CD8-positive, alpha-beta memory T cell (primary cell): ENCODE data around the gene FAM228A. TPM values are rescaled to one million over a fixed set of nuclear protein-coding genes. Genes with fewer than 3 reads are reported as not detected.

Experiments used
- CTCF ChIA-PET: fragments of 350-600 bp; sonication (Branson Sonifier 250); formaldehyde crosslinking; loops from one replicate; lab custom pipeline; 2021; ENCODE audit warnings: antibody characterized with exemption; lab: Charles Lee
- POLR2A ChIA-PET: fragments of 350-600 bp; sonication (Branson Sonifier 250); formaldehyde crosslinking; loops from one replicate; lab custom pipeline; 2021; ENCODE audit warnings: antibody characterized with exemption; lab: Charles Lee
- DNase-seq, 5 donors: peaks; one replicate each; pipeline versions ENCODE4 v3.0.0 to v3.0.0-alpha.2; 2020 to 2022; ENCODE audit warnings: mixed read lengths in 1 of 5
- H3K27ac ChIP-seq: one replicate; pipeline ENCODE4 v1.7.0; 2013; ENCODE audit warnings: low read depth, mild to moderate bottlenecking, low read length, moderate library complexity
- H3K27me3 ChIP-seq: 2 replicates; pipeline ENCODE4 v1.7.0; 2013; ENCODE audit warnings: low read length, mild to moderate bottlenecking; ENCODE audit not compliant: insufficient read depth, poor library complexity, severe bottlenecking
- H3K36me3 ChIP-seq: 2 replicates; pipeline ENCODE4 v1.7.0; 2013; ENCODE audit warnings: mild to moderate bottlenecking, low read length, moderate library complexity; ENCODE audit not compliant: insufficient read depth
- H3K4me1 ChIP-seq: 2 replicates; pipeline ENCODE4 v1.7.0; 2013; ENCODE audit warnings: mild to moderate bottlenecking, low read length, moderate library complexity; ENCODE audit not compliant: insufficient read depth
- H3K4me3 ChIP-seq: 2 replicates; pipeline ENCODE4 v1.7.0; 2013; ENCODE audit warnings: mild to moderate bottlenecking, low read length
- H3K9me3 ChIP-seq: 2 replicates; pipeline ENCODE4 v1.7.0; 2013; ENCODE audit warnings: mild to moderate bottlenecking, low read length
- H3K27ac Mint-ChIP-seq, 8 donors: one replicate each; pipeline ENCODE4 v1.8.0; 2020 to 2021; ENCODE audit warnings: mixed read lengths in 8 of 8, mild to moderate bottlenecking in 6 of 8, inconsistent platforms in 3 of 8, moderate library complexity in 3 of 8
- H3K27me3 Mint-ChIP-seq, 2 donors: one replicate each; pipeline ENCODE4 v1.8.0; 2020 to 2021; ENCODE audit warnings: mixed read lengths in 2 of 2, mild to moderate bottlenecking in 1 of 2, moderate library complexity in 1 of 2
- H3K36me3 Mint-ChIP-seq, 3 donors: one replicate each; pipeline ENCODE4 v1.8.0; 2020 to 2021; ENCODE audit warnings: mixed read lengths in 3 of 3, inconsistent platforms in 1 of 3, mild to moderate bottlenecking in 1 of 3
- H3K4me1 Mint-ChIP-seq, 3 donors: one replicate each; pipeline ENCODE4 v1.8.0; 2020 to 2021; ENCODE audit warnings: mixed read lengths in 3 of 3, inconsistent platforms in 1 of 3, mild to moderate bottlenecking in 1 of 3
- H3K4me3 Mint-ChIP-seq, 7 donors: one replicate each; pipeline ENCODE4 v1.8.0; 2020 to 2021; ENCODE audit warnings: mixed read lengths in 7 of 7, mild to moderate bottlenecking in 6 of 7, moderate library complexity in 4 of 7, inconsistent platforms in 2 of 7
- H3K9me3 Mint-ChIP-seq, 5 donors: one replicate each; pipeline ENCODE4 v1.8.0; 2020 to 2022; ENCODE audit warnings: mixed read lengths in 5 of 5, mild to moderate bottlenecking in 3 of 5, moderate library complexity in 2 of 5, inconsistent platforms in 1 of 5
- polyA plus RNA-seq: library from polyadenylated mRNA; unstranded; fragments of 300-500 nt; fragmentation: Illumina TruSeq; gene quantifications from one replicate; pipeline ENCODE4 v1.2.3, GENCODE V29; 2021
- total RNA-seq, 2 experiments: library from RNA; stranded (reverse); gene quantifications; one replicate each; pipeline ENCODE4 v1.2.3, GENCODE V29; 2021

Gene FAM228A
- total and polyA plus RNA-seq, 3 experiments from 2014 or later = not detected

GRCh38 chr2:24233321-24233720, 58.5 kb downstream of the FAM228A start:
- CTCF ChIA-PET = no interaction called here

DNA sequence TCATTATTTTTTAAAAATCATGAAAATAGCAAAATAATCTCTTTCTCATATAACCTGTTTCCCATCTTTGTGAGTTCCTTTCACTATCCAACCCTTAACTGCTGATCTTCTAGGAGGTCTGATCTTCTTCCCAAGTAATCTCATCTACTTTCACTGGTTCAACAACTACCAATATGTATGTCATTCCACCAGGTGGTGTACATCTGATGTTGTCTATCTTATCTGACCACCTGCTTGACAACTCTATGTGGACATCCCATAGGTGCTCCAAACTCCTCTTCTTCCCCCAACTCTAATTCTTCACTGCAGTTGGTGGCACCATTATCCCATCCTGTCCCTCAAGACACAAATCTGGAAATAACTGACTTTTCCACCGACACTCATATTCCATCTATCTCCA, 62.5 kb downstream of the FAM228A start:
- Mint-ChIP-seq H3K27me3 (no peaks in the 10 kb centered on the region), H3K4me1 (peaks cover 0 to 6% (median 1%) of the 10 kb centered on the region in 3 donors), H3K27ac (peak overlapping the region in 4 of 8 donors; percentile 4 to 70 (median 20)), H3K9me3 (no peaks in the 10 kb centered on the region), H3K36me3 (peaks cover 0 to 56% (median 22%) of the 10 kb centered on the region in 3 donors), H3K4me3 (no peak overlapping the region)
- no peaks in the 10 kb centered on the region for H3K9me3 ChIP-seq
- CTCF ChIA-PET = no interaction called here
- POLR2A ChIA-PET = no interaction called here
- no peaks in the 10 kb centered on the region for H3K27me3 ChIP-seq
- H3K36me3 ChIP-seq = no peaks in the 10 kb centered on the region
- no peak overlapping the region for H3K4me3 ChIP-seq
- no peak overlapping the region for H3K27ac ChIP-seq
- no peak for DNase-seq
- no peaks in the 10 kb centered on the region for H3K4me1 ChIP-seq

More at GRCh38 chr2:24233321-24233720, 58.5 kb downstream of the FAM228A start:
- no peaks in the 10 kb centered on the region for H3K4me1 ChIP-seq
- H3K4me3 ChIP-seq = no peak overlapping the region
- H3K4me3 Mint-ChIP-seq = no peak overlapping the region
- H3K9me3 ChIP-seq = no peaks in the 10 kb centered on the region
- no peaks in the 10 kb centered on the region for H3K27me3 Mint-ChIP-seq
- H3K27me3 ChIP-seq = no peaks in the 10 kb centered on the region
- H3K36me3 Mint-ChIP-seq = peaks cover 0 to 47% (median 21%) of the 10 kb centered on the region in 3 donors
- no peak for DNase-seq
- POLR2A ChIA-PET = no interaction called here
- H3K27ac Mint-ChIP-seq = no peak overlapping the region
- no peaks in the 10 kb centered on the region for H3K9me3 Mint-ChIP-seq
- H3K4me1 Mint-ChIP-seq = peaks cover 0 to 6% (median 0%) of the 10 kb centered on the region in 3 donors
- peaks cover 5% of the 10 kb centered on the region for H3K36me3 ChIP-seq
- H3K27ac ChIP-seq = no peak overlapping the region

GRCh38 chr2:24238158-24238557, 63.3 kb downstream of the FAM228A start:
- no peaks in the 10 kb centered on the region for H3K27me3 Mint-ChIP-seq
- POLR2A ChIA-PET = no interaction called here

GRCh38 chr2:24239553-24239952, 64.7 kb downstream of the FAM228A start:
- ChIA-PET CTCF (no interaction called here), POLR2A (no interaction called here)
- Histone ChIP-seq H3K9me3 (no peaks in the 10 kb centered on the region), H3K36me3 (peaks cover 3% of the 10 kb centered on the region), H3K27me3 (no peaks in the 10 kb centered on the region), H3K4me1 (no peaks in the 10 kb centered on the region), H3K27ac (no peak overlapping the region), H3K4me3 (no peak overlapping the region)
- H3K27ac Mint-ChIP-seq = no peak overlapping the region
- no peaks in the 10 kb centered on the region for H3K27me3 Mint-ChIP-seq
- H3K9me3 Mint-ChIP-seq = no peaks in the 10 kb centered on the region
- H3K4me1 Mint-ChIP-seq = peaks cover 0 to 6% (median 1%) of the 10 kb centered on the region in 3 donors
- no peak overlapping the region for H3K4me3 Mint-ChIP-seq
- H3K36me3 Mint-ChIP-seq = peaks cover 0 to 56% (median 15%) of the 10 kb centered on the region in 3 donors
- no peak for DNase-seq

More at GRCh38 chr2:24238158-24238557, 63.3 kb downstream of the FAM228A start:
- Mint-ChIP-seq H3K27ac (peak overlapping the region in 2 of 8 donors; percentile 1 to 4), H3K4me3 (no peak overlapping the region), H3K9me3 (no peaks in the 10 kb centered on the region), H3K4me1 (peaks cover 0 to 6% (median 1%) of the 10 kb centered on the region in 3 donors), H3K36me3 (peaks cover 0 to 57% (median 22%) of the 10 kb centered on the region in 3 donors)
- no peaks in the 10 kb centered on the region for H3K27me3 ChIP-seq
- H3K9me3 ChIP-seq = no peaks in the 10 kb centered on the region
- CTCF ChIA-PET = no interaction called here
- H3K27ac ChIP-seq = no peak overlapping the region
- H3K36me3 ChIP-seq = no peaks in the 10 kb centered on the region
- H3K4me1 ChIP-seq = no peaks in the 10 kb centered on the region
- H3K4me3 ChIP-seq = no peak overlapping the region
- no peak for DNase-seq

Other genes with a start within 250 kb of the FAM228A start
- gene ATAD2B, start 247.9 kb upstream of the FAM228A start, total RNA-seq = 10 to 100 TPM; 15.4 to 16.8 TPM
- gene ATAD2B, start 247.9 kb upstream of the FAM228A start, polyA plus RNA-seq = 10.4 TPM
- 10 to 100 TPM; 13.3 to 13.9 TPM for gene UBXN2A, start 234.6 kb upstream of the FAM228A start, total RNA-seq
- 14.3 TPM for gene UBXN2A, start 234.6 kb upstream of the FAM228A start, polyA plus RNA-seq
- under 1 TPM in 1 of 2 experiments, not detected in 1; 0.24 TPM for gene MFSD2B, start 165.0 kb upstream of the FAM228A start, total RNA-seq
- gene MFSD2B, start 165.0 kb upstream of the FAM228A start, polyA plus RNA-seq = not detected
- 10 to 100 TPM; 29.4 to 31.9 TPM for gene WDCP, start 127.7 kb upstream of the FAM228A start, total RNA-seq
- 4.3 TPM for gene WDCP, start 127.7 kb upstream of the FAM228A start, polyA plus RNA-seq
- 1 to 10 TPM; 2.5 to 3.7 TPM for gene FKBP1B, start 125.3 kb upstream of the FAM228A start, total RNA-seq
- gene FKBP1B, start 125.3 kb upstream of the FAM228A start, polyA plus RNA-seq = 5.3 TPM
- gene SF3B6, start 98.7 kb upstream of the FAM228A start, total RNA-seq = 100 to 1,000 TPM; 141 to 146 TPM
- 181 TPM for gene SF3B6, start 98.7 kb upstream of the FAM228A start, polyA plus RNA-seq
- 1 to 10 TPM; 3.9 to 4.3 TPM for gene TP53I3, start 90.2 kb upstream of the FAM228A start, total RNA-seq
- gene TP53I3, start 90.2 kb upstream of the FAM228A start, polyA plus RNA-seq = not detected
- gene PFN4, start 51.7 kb upstream of the FAM228A start, total RNA-seq = under 1 TPM in 1 of 2 experiments, not detected in 1; 0.35 TPM
- gene PFN4, start 51.7 kb upstream of the FAM228A start, polyA plus RNA-seq = not detected
- 1 to 10 TPM; 4.3 to 6.0 TPM for gene FAM228B, start 51.6 kb upstream of the FAM228A start, total RNA-seq
- gene FAM228B, start 51.6 kb upstream of the FAM228A start, polyA plus RNA-seq = 9.2 TPM
- 10 to 100 TPM; 71.2 to 76.1 TPM for gene ITSN2, start 185.5 kb downstream of the FAM228A start, total RNA-seq
- gene ITSN2, start 185.5 kb downstream of the FAM228A start, polyA plus RNA-seq = 76.7 TPM